ENCODE measurements around the gene TBX5. TPM values are rescaled to one million over a fixed set of nuclear protein-coding genes. Genes with fewer than 3 reads are reported as not detected.
A peak's percentile ranks its signal among the peaks of the same experiment; 100 is the strongest.

TBX5 gene
- total RNA-seq, 6 experiments from 2014 or later: not detected

DNA sequence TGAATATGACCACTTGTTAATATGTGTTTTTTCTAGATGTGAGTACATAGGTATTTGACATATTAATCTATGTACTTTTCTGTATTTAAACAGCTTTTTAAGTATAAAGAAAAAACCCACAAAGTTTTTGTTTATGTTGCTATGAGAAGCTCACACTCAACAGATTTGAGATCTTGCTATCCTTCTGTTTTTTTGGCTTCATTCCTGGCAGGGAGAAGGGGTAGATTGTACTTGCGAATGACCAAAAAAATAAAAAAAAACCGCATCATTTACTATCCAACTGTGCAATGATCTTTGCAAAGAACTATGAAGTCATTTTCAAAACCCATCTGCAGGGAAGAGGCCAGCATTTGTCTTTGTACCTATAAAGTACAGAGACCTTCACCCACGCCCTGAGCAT, 28.4 kb upstream of the TBX5 start:
- 45% methylated on average over 3 of the region's 3 CpGs for WGBS (ENCODE audit: insufficient coverage, low coverage, low lambda C conversion rate, missing lambda C conversion rate)
- DNase-seq (no peak), ATAC-seq (no peak)
- no peak overlapping the region for H3K4me3 ChIP-seq
- no peaks in the 10 kb centered on the region for H3K9me3 ChIP-seq
- TF ChIP-seq, protein P1, sequence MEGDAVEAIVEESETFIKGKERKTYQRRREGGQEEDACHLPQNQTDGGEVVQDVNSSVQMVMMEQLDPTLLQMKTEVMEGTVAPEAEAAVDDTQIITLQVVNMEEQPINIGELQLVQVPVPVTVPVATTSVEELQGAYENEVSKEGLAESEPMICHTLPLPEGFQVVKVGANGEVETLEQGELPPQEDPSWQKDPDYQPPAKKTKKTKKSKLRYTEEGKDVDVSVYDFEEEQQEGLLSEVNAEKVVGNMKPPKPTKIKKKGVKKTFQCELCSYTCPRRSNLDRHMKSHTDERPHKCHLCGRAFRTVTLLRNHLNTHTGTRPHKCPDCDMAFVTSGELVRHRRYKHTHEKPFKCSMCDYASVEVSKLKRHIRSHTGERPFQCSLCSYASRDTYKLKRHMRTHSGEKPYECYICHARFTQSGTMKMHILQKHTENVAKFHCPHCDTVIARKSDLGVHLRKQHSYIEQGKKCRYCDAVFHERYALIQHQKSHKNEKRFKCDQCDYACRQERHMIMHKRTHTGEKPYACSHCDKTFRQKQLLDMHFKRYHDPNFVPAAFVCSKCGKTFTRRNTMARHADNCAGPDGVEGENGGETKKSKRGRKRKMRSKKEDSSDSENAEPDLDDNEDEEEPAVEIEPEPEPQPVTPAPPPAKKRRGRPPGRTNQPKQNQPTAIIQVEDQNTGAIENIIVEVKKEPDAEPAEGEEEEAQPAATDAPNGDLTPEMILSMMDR (IDR thresholded peaks at IDR 0.05): no peak
- TF ChIP-seq POLR2A (IDR thresholded peaks at IDR 0.05): no peak
- H3K27ac ChIP-seq: no peak overlapping the region
- H3K27me3 ChIP-seq: peaks cover 0 to 6% of the 10 kb centered on the region in 2 donors
- H3K4me1 ChIP-seq: no peaks in the 10 kb centered on the region
- H3K36me3 ChIP-seq: no peaks in the 10 kb centered on the region
- intact Hi-C loops (cut with DNase I): no loop called here

DNA sequence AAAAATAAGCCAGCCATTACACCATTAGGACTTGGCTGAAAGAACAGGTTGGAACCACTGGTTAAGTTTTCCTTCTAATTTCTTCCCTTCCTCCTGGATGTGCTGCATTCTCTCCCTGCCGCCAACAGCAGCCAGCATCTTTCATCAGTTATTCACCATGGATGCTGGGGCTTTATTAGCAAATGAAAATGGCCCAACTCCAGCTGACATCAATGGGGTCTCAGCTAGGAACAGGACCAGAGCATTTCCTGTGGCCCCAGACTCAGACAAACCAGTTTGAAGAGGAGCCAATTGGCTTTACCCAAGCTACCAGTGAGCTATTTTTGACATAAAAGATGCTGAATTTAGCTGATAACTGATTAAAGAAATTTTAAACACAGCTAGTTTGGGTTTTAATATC, 26.0 kb upstream of the TBX5 start:
- intact Hi-C loops (cut with DNase I): no loop called here
- Histone ChIP-seq H3K27me3 (no peaks in the 10 kb centered on the region), H3K4me1 (no peaks in the 10 kb centered on the region), H3K36me3 (no peaks in the 10 kb centered on the region), H3K27ac (no peak overlapping the region), H3K4me3 (no peak overlapping the region), H3K9me3 (no peaks in the 10 kb centered on the region)
- no peak for DNase-seq
- TF ChIP-seq POLR2A (IDR thresholded peaks at IDR 0.05): no peak
- TF ChIP-seq, protein P1 (IDR thresholded peaks at IDR 0.05): no peak
- ATAC-seq: no peak
- 19% methylated on average over 1 of the region's 1 CpG for WGBS (ENCODE audit: insufficient coverage, low coverage, low lambda C conversion rate, missing lambda C conversion rate)

DNA sequence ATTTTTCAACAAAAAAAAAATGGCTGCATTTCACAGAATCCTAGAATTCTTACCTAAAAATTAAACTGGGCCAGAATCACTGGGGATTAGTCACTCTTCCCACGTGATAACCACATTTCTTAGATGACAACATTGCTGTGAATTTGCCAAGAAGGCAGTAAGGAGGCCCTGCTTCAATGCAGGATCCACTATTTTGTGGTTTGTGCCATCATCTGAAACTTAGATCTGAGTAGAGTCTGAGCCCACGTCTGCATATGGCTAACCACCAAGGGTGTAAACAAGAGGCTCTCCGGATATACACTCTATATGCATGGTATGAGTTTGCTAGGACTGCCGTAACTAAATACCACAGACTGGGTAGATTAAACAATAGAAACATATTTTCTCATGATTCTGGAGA, 24.4 kb upstream of the TBX5 start:
- H3K27ac ChIP-seq: no peak overlapping the region
- 42% methylated on average over 4 of the region's 4 CpGs for WGBS (ENCODE audit: insufficient coverage, low coverage, low lambda C conversion rate, missing lambda C conversion rate)
- ATAC-seq: no peak
- H3K36me3 ChIP-seq: no peaks in the 10 kb centered on the region
- no peak for DNase-seq
- H3K9me3 ChIP-seq: no peaks in the 10 kb centered on the region
- TF ChIP-seq, protein P1 (IDR thresholded peaks at IDR 0.05): no peak
- no peak for TF ChIP-seq POLR2A (IDR thresholded peaks at IDR 0.05)
- H3K4me3 ChIP-seq: no peak overlapping the region
- no peaks in the 10 kb centered on the region for H3K27me3 ChIP-seq
- intact Hi-C loops (cut with DNase I): no loop called here
- H3K4me1 ChIP-seq: no peaks in the 10 kb centered on the region

DNA sequence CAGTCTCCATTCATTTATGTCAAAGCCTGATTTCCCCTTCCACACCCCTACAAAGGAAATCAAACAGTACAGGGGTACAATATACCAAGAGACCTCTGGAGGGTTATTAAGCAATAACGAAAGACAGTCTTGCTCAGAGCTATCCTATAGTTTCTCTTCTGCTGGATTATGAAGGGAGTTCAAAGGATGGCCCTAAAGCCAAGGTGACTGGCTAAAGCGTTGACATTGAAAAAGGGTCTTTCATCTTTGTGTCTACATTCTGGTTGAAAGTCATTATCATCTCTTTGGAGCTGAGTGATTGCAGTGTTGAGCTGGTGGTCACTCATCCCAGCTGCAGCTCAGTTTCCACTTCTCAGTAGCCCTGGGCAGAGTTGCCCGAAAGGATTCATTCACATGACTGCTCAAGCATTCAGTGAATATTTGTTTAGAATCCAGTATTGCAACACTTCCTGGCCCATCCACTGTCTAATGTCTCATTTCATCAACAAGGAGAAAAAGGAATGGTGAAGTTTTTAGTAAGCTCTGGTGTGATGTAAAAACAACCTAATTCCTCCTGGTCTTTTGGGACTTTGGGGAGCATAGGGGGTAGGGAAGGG, 19.2 kb upstream of the TBX5 start:
- Histone ChIP-seq H3K36me3 (no peaks in the 10 kb centered on the region), H3K27me3 (no peaks in the 10 kb centered on the region), H3K27ac (no peak overlapping the region), H3K4me1 (no peaks in the 10 kb centered on the region), H3K4me3 (no peak overlapping the region), H3K9me3 (no peaks in the 10 kb centered on the region)
- DNase-seq: no peak
- TF ChIP-seq, protein P1 (IDR thresholded peaks at IDR 0.05): no peak
- TF ChIP-seq POLR2A (IDR thresholded peaks at IDR 0.05): no peak
- WGBS (ENCODE audit: insufficient coverage, low coverage, low lambda C conversion rate, missing lambda C conversion rate): 39% methylated on average over 3 of the region's 3 CpGs
- ATAC-seq: peak in 1 of 4 donors; percentile 41
- intact Hi-C loops (cut with DNase I): no loop called here

DNA sequence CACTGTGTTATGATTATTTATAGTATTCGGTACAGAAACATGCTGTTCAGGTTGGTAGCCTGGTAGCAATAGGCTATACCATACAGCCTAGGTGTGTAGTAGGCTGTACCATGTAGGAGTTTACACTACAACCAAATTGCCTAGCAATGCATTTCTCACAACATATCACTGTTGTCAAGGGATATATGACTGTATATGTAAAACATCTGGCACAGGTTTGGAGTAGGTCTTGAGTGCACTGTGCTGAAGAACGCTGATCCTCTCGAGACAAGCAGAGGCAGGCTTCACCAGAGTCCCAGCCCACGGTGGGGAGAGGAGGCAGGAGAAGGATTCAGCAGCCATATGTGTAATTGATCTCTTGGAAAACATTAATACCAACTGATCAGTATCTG, 15.0 kb upstream of the TBX5 start:
- TF ChIP-seq, protein P1 (IDR thresholded peaks at IDR 0.05): no peak
- TF ChIP-seq POLR2A (IDR thresholded peaks at IDR 0.05): no peak
- Histone ChIP-seq H3K36me3 (no peaks in the 10 kb centered on the region), H3K9me3 (no peaks in the 10 kb centered on the region), H3K4me1 (no peaks in the 10 kb centered on the region), H3K4me3 (no peak overlapping the region), H3K27me3 (no peaks in the 10 kb centered on the region), H3K27ac (no peak overlapping the region)
- 56% methylated on average over 4 of the region's 4 CpGs for WGBS (ENCODE audit: insufficient coverage, low coverage, low lambda C conversion rate, missing lambda C conversion rate)
- ATAC-seq (no peak), DNase-seq (no peak)
- intact Hi-C loops (cut with DNase I): no loop called here

Data from right lobe of liver (tissue), 6 donors.